ENCODE results near the gene CATSPERZ. TPM values are rescaled to one million over a fixed set of nuclear protein-coding genes. Genes with fewer than 3 reads are reported as not detected.

CATSPERZ gene
- total and polyA plus RNA-seq, 2 of the 13 experiments (the other 11 are each of a cell fraction or from before 2014, with no cell fraction given): 0.22 to 0.48 TPM

DNA sequence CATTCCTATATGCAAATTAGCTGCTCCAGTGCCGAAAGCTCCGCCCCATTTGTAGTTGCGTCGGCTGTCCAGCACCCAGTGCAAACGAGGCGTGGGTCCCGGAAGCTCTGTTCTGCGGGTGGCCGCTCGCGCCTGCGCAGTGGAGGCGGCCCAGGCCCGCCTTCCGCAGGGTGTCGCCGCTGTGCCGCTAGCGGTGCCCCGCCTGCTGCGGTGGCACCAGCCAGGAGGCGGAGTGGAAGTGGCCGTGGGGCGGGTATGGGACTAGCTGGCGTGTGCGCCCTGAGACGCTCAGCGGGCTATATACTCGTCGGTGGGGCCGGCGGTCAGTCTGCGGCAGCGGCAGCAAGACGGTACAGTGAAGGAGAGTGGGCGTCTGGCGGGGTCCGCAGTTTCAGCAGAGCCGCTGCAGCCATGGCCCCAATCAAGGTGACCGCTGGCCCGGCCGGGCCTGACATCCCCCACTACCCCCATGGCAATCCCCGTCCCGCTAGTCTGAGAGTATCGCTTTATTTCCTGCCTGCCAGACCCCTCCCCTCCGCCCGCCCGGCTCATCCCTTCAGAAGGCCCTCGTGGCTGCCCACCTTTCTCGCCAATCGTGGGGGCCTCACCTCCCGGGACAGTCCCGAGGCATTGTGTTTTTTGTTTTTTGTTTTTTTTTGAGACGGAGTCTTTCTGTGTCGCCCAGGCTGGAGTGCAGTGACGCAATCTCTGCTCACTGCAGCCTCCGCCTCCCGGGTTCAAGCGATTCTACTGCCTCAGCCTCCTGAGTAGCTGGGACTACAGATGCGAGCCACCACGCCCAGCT, 18.0 kb downstream of the CATSPERZ start, which contains the start of gene PRDX5 (continued):
- TF ChIP-seq, protein P1, sequence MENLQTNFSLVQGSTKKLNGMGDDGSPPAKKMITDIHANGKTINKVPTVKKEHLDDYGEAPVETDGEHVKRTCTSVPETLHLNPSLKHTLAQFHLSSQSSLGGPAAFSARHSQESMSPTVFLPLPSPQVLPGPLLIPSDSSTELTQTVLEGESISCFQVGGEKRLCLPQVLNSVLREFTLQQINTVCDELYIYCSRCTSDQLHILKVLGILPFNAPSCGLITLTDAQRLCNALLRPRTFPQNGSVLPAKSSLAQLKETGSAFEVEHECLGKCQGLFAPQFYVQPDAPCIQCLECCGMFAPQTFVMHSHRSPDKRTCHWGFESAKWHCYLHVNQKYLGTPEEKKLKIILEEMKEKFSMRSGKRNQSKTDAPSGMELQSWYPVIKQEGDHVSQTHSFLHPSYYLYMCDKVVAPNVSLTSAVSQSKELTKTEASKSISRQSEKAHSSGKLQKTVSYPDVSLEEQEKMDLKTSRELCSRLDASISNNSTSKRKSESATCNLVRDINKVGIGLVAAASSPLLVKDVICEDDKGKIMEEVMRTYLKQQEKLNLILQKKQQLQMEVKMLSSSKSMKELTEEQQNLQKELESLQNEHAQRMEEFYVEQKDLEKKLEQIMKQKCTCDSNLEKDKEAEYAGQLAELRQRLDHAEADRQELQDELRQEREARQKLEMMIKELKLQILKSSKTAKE (CRISPR knock-in tag; IDR thresholded peaks at IDR 0.05; ENCODE audit: borderline replicate concordance): no peak; the same call in 1 of the 2 replicates
- TF ChIP-seq RARA (CRISPR knock-in tag; IDR thresholded peaks at IDR 0.05) (no peak; the same call in 1 of the 2 replicates), DPF2 (CRISPR knock-in tag; IDR thresholded peaks at IDR 0.05; ENCODE audit: borderline replicate concordance, low read depth) (no peak), AHR (CRISPR knock-in tag; IDR thresholded peaks at IDR 0.05) (no peak), POLR2AphosphoS2 (IDR thresholded peaks at IDR 0.05; ENCODE audit: low read depth, low read length) (no peak), ZNF629 (CRISPR knock-in tag; conservative IDR thresholded peaks at IDR 0.05) (no peak), FLYWCH1 (CRISPR knock-in tag; IDR thresholded peaks at IDR 0.05) (no peak), STAT5B (CRISPR knock-in tag; IDR thresholded peaks at IDR 0.05) (no peak), SYNCRIP (IDR thresholded peaks at IDR 0.05; ENCODE audit: insufficient read depth, low read depth, low read length) (no peak), NFKBIZ (CRISPR knock-in tag; IDR thresholded peaks at IDR 0.05) (no peak), ZFP82 (CRISPR knock-in tag; IDR thresholded peaks at IDR 0.05; ENCODE audit: borderline replicate concordance) (no peak), SIX4 (CRISPR knock-in tag; IDR thresholded peaks at IDR 0.05) (0 out of 2 replicates have a peak, but pooled peaks have one; percentile 32), NFE2L2 (IDR thresholded peaks at IDR 0.05; ENCODE audit: low read length) (no peak), ARHGAP35 (CRISPR knock-in tag; IDR thresholded peaks at IDR 0.05; ENCODE audit: borderline replicate concordance) (peak; percentile 35; the same call in 1 of the 2 replicates), ADNP (CRISPR knock-in tag; IDR thresholded peaks at IDR 0.05) (no peak), XRCC5 (optimal IDR thresholded peaks at IDR 0.05; ENCODE audit: low read length) (peak; percentile 26), REL (CRISPR knock-in tag; conservative IDR thresholded peaks at IDR 0.05) (no peak), DMAP1 (CRISPR knock-in tag; IDR thresholded peaks at IDR 0.05) (no peak; the same call in 1 of the 2 replicates), ZNF230 (CRISPR knock-in tag; IDR thresholded peaks at IDR 0.05) (no peak; the same call in 1 of the 2 replicates), ZNF331 (CRISPR knock-in tag; IDR thresholded peaks at IDR 0.05) (peak; percentile 49), SNAI1 (CRISPR knock-in tag; IDR thresholded peaks at IDR 0.05; ENCODE audit: borderline replicate concordance) (no peak)
- TF ChIP-seq, protein P2, sequence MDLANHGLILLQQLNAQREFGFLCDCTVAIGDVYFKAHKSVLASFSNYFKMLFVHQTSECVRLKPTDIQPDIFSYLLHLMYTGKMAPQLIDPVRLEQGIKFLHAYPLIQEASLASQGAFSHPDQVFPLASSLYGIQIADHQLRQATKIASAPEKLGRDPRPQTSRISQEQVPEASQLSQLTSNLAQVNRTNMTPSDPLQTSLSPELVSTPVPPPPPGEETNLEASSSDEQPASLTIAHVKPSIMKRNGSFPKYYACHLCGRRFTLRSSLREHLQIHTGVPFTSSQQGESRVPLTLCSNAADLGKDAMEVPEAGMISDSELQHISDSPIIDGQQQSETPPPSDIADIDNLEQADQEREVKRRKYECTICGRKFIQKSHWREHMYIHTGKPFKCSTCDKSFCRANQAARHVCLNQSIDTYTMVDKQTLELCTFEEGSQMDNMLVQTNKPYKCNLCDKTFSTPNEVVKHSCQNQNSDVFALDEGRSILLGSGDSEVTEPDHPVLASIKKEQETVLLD (CRISPR knock-in tag; IDR thresholded peaks at IDR 0.05; ENCODE audit: low read depth): 0 out of 2 replicates have a peak, but pooled peaks have one; percentile 14
- TF ChIP-seq, protein P3, sequence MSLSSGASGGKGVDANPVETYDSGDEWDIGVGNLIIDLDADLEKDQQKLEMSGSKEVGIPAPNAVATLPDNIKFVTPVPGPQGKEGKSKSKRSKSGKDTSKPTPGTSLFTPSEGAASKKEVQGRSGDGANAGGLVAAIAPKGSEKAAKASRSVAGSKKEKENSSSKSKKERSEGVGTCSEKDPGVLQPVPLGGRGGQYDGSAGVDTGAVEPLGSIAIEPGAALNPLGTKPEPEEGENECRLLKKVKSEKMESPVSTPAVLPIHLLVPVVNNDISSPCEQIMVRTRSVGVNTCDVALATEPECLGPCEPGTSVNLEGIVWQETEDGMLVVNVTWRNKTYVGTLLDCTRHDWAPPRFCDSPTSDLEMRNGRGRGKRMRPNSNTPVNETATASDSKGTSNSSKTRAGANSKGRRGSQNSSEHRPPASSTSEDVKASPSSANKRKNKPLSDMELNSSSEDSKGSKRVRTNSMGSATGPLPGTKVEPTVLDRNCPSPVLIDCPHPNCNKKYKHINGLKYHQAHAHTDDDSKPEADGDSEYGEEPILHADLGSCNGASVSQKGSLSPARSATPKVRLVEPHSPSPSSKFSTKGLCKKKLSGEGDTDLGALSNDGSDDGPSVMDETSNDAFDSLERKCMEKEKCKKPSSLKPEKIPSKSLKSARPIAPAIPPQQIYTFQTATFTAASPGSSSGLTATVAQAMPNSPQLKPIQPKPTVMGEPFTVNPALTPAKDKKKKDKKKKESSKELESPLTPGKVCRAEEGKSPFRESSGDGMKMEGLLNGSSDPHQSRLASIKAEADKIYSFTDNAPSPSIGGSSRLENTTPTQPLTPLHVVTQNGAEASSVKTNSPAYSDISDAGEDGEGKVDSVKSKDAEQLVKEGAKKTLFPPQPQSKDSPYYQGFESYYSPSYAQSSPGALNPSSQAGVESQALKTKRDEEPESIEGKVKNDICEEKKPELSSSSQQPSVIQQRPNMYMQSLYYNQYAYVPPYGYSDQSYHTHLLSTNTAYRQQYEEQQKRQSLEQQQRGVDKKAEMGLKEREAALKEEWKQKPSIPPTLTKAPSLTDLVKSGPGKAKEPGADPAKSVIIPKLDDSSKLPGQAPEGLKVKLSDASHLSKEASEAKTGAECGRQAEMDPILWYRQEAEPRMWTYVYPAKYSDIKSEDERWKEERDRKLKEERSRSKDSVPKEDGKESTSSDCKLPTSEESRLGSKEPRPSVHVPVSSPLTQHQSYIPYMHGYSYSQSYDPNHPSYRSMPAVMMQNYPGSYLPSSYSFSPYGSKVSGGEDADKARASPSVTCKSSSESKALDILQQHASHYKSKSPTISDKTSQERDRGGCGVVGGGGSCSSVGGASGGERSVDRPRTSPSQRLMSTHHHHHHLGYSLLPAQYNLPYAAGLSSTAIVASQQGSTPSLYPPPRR (CRISPR knock-in tag; IDR thresholded peaks at IDR 0.05; ENCODE audit: borderline replicate concordance): peak; percentile 70

Data from HepG2 (cell line).